Measurements from ENCODE around the gene MBD5.
A peak's percentile ranks its signal among the peaks of the same experiment; 100 is the strongest.
"Not testable (repeated sequence)": the region's sequence is repeated elsewhere in the genome, so short reads cannot be mapped to it uniquely, and the experiment has no call there.

MBD5 gene

DNA sequence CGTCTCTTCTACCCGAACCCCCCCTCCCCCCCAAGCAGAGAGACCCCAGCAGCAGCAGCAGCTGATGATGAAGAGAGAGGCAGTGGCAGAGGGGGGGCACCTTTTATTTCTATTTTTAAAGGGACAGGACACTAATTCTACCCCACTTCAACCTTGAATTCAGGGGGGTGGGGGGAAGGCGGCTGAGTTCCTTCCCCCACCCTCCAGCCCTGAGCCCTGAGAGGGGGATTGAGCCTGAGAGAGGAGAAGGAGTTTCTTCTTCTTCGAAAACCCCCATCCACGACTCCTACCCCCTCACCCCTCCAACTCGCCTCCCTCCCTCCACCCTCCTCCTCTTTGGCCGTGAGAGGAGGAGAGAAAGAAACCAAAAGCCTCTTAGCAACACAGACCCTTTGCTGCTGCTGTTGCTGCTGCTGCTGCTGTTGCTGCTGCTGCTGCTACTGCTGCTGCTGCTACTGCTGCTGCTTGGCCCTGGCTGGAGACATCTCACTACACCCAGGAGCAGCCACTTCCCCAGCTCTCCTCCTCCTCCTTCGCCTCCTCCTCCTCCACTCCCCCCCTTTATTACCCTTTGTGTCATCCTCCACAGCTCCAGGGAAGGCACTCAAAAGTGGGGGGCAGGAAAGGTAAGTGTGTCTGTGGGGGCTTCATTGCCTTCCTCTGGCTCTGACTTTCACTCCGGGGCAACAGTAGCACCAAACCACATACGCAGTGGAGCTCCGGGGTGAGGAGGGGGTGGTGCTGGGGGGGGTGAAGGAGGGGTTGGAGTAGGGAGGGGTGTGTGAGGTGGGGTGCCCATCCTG, at the start of gene MBD5:
Gene MBD5 (plus strand): TSS at position 33 of the 803 bp plus-strand sequence.
- Histone ChIP-seq H3K27ac (peak within 1 kb of the TSS; percentile 76 to 97 (median 95)), H3K4me3 (peak within 1 kb of the TSS; percentile 58 to 89 (median 79))

DNA sequence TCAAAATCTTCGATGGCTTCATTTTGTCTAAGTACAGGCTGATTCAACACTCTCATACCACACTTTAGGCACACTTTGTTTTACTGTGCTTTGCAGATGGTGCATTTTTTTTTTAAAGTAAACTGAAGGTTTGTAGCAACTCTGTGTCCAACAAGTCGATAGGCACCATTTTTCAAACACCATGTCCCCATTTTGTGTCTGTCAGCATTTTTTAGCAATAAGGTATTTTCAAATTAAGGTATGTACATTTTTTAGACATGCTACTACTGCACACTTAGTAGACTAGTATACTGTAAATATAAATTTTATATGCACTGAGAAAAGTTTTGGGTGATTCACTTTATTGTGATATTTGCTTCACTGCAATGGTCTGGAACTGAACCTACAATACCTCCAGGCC, 44.8 kb upstream of the MBD5 start:
- Histone ChIP-seq H3K4me3 (no peak overlapping the region), H3K27ac (no peak overlapping the region)

DNA sequence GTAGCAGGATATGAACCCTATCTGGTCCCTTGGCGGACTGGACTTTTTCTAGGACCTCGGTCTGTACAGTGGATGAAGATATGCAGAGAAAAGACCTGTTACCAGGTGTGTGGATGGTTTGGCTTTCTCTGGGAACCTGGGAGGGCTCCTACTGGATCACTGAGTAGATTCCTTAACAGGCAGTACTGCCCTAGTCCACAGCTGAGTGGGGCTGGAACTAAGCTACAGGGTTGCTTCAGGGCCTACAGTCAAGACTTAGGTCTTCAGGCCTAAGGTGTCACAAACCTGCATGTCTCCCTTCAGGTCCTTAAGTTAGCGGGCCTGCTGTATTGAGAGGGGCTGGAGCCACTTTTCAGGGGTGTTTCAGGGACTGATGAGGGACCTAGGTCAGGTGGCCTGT, 43.2 kb upstream of the MBD5 start:
- Histone ChIP-seq H3K4me3 (no peak overlapping the region), H3K27ac (no peak overlapping the region)

DNA sequence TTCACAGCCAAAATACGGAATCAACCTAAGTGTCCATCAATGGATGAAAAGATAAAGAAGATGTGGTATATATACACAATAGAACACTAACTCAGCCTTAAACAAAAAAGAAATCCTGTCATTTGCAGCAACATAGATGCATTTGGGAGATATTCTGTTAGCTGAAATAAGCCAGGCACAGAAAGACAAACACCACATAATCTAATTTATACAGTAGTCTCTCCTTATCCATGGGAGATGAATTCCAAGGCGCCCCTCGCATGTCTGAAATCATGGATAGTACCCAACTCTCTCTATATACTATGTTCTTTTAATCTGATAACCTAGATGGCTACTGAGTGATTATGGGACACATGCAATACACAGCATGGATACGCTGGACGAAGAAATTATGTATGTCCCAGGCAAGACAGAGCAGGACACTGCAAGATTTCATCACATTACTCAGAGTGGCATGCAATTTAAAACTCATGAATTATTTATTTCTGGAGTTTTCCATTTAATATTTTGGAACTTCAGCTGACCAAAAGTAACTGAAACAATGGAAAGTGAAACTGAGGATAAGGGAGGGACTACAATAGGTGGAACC, 39.9 kb upstream of the MBD5 start:
- Histone ChIP-seq H3K4me3 (no peak overlapping the region), H3K27ac (no peak overlapping the region)

DNA sequence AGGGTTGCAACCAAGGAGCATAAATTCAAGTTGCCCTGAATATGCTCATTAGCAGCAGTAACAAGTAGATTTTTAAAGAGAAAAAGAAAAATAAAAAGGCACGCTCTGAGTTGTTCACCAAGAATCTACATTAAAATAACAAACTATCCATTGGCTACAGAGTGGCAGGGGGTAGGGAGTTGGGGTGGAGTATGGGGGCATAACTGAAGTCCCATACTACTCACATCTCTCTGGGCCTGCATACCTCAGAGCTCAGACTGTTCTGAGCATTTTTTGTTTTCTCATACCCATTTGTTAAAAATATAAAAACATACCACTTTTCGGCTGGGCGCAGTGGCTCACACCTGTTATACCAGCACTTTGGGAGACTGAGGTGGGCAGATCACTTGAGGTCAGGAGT, 31.8 kb upstream of the MBD5 start:
- Histone ChIP-seq H3K4me3 (no peak overlapping the region), H3K27ac (no peak overlapping the region)

DNA sequence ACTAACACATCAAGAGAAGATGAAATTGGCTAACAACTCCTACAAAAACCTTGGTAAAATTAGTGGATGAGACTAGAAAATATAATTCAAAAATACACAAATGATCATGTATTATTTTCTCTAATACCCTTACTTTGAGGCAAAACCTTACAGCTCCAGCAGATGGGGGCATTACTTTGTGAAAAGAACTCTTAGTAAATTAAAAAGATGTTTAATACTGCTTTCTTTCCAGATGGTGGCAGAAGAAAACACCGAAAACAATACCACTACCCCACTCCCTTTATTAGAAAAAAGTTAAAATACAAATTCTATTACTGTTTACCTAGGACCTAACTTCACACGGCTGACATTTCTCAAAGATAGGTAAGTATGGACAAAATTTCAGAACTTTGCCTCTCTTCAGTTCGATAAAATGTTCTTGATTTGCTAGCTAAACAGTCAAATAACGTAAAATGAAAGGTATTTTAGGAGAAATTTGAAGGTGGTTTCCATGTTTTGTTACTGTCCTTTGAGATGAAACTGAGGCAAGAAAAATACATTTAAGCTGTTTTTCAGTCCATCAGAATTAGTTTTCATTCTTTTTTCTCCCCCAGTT, 31.0 kb upstream of the MBD5 start:
- Histone ChIP-seq H3K4me3 (no peak overlapping the region), H3K27ac (no peak overlapping the region)

DNA sequence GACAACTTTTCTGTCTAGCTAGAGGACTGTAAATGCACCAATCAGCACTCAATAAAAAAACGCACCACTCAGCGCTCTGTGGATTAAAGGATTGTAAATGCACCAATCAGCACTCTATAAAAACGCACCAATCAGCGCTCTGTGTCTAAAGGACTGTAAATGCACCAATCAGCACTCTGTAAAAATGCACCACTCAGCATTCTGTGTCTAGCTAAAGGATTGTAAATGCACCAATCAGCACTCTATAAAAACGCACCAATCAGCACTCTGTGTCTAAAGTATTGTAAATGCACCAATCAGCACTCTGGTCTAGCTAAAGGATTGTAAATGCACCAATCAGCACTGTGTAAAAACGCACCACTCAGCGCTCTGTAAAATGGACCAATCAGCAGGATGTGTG, 25.9 kb upstream of the MBD5 start:
- H3K4me3 ChIP-seq, H3K27ac ChIP-seq: not testable (repeated sequence)

DNA sequence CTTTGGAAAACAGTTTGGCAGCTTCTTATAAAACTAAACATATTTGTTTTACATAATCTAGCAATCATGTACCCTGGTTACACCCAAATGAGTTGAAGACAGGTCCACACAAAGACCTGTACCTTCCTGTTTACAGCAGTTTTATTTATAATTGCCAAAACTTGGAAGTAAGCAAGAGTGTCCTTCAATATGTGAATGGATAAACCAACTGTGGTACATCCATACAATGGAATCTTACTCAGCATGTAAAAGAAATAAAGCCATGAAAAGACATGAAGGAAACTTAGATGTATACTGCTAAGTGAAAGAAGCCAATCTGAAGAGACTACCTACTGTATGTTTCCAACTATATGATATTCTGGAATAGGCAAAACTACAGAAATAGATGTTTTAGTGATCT, 24.1 kb upstream of the MBD5 start:
- no peak overlapping the region for H3K27ac ChIP-seq
- H3K4me3 ChIP-seq: no peak overlapping the region

DNA sequence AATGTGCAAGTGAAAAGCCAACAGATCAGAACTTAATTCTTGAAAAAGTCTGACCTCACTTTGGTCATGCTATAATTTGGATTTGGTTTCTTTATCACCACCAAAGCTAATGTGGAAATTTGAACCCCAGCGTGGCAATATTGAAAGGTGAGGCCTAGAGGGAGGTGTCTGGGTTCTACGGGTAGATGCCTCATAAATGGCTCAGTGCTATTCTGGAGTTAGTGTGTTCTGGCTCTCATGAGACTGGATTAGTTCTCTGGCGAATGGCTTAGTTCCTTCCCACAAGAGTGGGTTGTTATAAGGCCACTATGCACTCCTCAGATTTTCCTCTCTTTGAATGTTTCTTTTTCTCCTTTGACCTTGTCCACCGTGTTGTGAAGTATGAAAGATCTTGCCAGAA, 22.7 kb upstream of the MBD5 start:
- no peak overlapping the region for H3K27ac ChIP-seq
- no peak overlapping the region for H3K4me3 ChIP-seq

DNA sequence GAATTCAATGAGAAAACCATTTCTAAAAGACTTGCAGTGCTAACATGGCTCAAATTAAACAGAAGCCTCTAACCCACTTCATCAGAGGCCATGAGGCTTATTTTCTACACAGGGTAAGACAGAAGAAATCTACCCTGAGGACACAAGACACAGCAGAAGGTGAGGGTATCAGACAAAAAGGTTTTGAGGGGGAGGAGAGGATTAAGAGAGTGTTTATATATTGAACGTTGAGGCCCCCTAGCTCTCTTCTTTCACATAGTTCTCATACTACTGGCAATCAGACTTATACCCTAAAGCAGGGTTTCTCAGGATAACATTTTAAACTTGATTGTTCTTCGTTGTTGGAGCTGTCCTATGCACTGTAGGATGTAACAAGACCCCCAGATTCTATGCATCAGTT, 21.8 kb upstream of the MBD5 start:
- H3K4me3 ChIP-seq: no peak overlapping the region
- H3K27ac ChIP-seq: no peak overlapping the region

DNA sequence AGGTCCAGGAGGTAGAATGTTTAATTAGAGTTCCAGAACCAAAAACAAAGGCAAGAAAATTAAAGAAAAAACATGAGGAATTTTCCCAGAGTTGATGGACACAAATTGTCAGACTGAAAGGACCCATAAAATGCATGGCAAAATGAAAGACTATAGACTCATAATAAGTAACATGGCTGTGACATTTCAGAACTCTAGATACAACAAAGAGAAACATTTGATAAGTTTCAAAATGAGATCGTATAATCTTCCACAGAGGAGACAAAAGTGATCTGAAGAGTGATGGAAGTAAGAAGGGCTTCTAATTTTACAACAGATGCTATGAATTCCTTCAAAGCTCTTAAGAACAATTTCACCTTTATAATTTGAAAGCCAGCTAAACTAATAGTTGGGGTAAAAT, 20.8 kb upstream of the MBD5 start:
- Histone ChIP-seq H3K27ac (no peak overlapping the region), H3K4me3 (no peak overlapping the region)

DNA sequence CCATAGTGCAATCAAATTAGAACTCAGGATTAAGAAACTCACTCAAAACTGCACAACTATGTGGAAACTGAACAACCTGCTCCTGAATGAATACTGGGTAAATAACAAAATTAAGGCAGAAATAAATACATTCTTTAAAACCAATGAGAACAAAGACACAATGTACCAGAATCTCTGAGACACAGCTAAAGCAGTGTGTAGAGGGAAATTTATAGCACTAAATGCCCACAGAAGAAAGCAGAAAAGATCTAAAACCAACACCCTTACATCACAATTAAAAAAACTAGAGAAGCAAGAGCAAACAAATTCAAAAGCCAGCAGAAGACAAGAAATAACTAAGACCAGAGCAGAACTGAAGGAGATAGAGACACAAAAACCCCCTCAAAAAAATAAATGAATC, 18.5 kb upstream of the MBD5 start:
- H3K4me3 ChIP-seq, H3K27ac ChIP-seq: not testable (repeated sequence)

DNA sequence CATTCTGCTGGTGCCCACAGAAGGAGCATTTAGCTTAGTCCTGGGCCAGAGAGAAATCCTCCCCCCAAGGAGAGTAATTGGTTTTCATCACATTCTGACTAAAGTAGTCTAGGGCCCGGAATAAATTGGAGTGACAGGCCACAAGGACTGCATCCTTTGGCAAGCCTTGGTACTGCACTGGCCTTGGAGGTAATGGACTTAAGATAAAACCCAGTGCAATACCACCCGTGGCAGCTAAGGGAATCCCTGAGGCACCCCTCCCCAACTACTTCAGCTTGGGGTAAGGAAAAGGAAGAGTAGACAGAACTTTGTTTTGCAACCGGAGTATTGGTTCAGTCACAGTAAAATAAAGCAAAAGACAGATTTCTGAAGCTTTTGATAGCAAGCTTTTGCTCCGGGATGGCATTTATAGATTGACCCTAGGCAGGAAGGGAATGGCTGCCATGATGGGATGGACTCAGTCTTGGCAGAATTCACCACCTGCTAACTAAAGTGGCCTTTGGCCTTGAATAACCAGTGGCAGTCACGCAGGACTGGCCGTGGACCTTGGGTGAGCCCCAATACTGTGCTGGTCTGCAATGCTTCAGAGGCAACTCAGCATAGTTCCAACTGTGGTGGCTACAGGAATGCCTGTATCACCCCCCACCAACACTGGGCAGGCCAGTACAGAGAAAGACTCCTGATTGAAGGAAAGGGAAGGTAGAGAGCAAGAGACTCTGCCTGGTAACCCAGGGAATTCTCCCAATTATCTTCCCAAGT, 14.5 kb upstream of the MBD5 start:
- Histone ChIP-seq H3K4me3 (no peak overlapping the region), H3K27ac (no peak overlapping the region)

DNA sequence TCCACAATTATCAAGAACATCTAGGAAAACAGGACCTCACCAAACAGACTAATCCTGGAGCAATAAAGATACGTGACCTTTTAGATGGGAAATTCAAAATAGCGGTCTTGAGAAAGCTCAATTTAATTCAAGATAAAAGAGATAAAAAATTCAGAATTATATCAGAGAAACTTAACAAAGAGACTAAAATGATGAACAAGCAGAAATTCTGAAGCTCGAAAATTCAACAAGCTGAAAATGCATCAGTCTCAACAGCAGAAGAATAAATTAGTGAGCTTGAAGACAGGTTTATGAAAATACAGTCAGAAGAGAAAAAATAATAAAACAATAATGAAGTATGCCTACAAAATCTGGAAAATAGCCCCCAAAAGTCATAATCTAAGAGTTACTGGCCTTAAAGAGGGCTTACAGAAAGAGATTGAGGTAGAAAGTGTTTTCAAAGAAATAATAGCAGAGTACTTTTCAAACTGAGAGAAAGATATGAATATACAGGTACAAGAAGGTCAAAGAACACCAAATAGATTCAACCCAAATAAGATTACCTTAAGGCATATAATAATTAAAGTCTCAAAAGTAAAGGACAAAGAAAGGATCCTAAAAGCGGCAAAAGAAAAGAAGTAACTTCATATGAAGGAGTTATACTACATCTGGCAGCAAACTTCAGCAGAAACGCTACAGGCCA, 13.5 kb upstream of the MBD5 start:
- Histone ChIP-seq H3K27ac (no peak overlapping the region), H3K4me3 (no peak overlapping the region)

DNA sequence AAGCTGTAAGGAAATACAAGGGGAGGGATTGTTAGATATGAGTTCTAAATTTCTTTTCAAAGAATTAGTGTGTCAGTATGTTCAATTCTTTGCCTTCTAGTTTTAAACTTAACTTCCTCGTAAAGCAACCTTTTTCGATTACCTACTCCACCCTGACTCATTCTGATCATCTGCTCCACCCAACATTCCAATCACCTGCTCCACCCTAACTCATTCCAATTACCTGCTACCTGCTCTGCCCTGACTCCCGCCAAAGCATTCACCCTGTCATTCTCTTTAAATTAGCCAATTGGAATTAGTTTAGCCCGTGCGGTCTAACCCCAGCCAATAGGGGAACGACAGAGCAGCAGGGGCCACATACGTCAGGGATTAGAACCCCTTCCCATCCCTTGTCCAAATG, 12.5 kb upstream of the MBD5 start:
- H3K27ac ChIP-seq: not testable (repeated sequence)

DNA sequence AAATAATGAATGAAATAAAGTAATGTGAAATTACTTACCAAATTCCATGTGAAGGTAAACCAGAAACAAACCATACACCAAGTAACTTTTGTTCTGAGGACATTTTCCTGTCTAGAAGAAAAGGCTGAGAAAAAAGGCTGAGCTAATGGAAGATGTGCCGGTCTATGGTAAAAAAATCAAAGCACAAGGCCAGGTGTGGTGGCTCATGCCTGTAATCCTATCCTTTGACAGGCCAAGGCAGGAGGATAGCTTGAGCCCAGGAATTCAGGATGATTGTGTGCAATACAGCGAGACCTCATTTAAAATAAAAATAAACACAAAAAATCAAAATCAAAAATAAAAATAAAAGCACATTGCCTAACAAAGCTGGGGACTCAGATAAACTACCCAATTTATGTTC, 7.0 kb upstream of the MBD5 start:
- H3K4me3 ChIP-seq: no peak overlapping the region
- H3K27ac ChIP-seq: no peak overlapping the region

More for the DNA sequence above, 12.5 kb upstream of the MBD5 start:
- H3K4me3 ChIP-seq: not testable (repeated sequence)

DNA sequence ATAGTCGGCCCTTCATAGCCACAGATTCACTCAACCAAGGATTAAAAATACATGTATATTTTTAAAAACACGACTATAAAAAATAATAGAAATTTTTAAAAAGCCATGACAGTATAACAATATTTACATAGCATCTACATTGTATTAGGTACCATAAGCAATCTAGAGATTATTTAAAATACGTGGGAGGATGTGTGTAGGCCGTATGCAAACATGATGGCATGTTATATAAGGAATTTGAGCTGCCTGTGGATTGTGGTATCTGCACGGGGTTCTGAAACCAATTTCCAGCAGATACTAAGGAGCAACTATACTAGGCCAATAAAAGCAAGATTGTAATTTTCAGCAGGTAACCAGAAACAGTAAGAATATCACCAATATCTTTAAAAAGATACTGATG, 6.3 kb upstream of the MBD5 start:
- Histone ChIP-seq H3K4me3 (no peak overlapping the region), H3K27ac (no peak overlapping the region)

DNA sequence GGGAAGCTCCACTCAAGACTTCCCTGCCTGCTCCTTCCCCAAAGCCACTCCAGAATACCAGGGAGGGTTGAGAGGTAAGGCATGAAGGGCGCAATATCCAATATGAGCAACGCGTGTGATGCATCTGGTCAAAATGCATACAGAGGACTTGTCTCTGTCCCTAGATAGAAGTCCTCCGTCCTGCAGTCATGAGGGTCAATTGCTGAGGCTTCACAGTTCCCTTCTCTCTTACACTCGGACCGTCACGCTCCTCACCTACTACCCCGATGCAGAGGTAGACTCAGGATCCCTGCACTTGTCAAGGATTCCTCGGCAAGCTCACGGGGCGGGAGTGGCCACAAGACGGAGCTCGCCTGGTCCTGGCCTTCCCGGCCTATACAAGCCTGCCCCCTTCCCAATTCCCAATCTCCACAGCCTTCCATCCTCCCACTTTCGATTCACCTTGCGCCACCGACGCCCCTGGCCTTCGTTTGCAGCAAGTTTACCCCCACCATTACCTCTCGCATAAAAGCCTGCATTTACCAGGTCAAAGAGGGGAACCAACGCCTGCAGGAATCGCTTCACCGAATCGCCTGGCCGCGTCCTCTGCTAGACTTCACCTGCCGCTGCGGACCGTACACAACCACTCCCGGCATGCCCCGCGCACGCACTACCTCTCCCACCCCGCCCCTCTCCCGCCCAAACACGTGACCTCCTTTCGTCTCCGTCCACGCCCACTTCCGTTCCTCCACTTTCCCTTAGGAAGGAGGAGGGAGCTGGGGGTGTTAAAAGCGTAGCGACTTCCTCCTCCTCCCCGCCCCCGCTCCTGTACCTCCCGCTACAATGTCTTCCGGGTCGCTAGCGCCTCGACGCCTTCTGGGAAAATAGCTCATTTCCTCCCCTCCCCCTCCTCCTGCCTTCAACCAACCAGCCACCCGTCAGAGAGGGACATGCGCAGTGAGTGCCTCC, 506 bp upstream of the MBD5 start, which contains the start of gene ORC4:
Gene ORC4 (minus strand): TSS at position 627 of the 948 bp plus-strand sequence. CDS start 44,779 bp downstream, outside the sequence.
- Histone ChIP-seq H3K4me3 (peak within 1 kb of the TSS; percentile 58 to 89 (median 79)), H3K27ac (peak within 1 kb of the TSS; percentile 76 to 97 (median 95))

DNA sequence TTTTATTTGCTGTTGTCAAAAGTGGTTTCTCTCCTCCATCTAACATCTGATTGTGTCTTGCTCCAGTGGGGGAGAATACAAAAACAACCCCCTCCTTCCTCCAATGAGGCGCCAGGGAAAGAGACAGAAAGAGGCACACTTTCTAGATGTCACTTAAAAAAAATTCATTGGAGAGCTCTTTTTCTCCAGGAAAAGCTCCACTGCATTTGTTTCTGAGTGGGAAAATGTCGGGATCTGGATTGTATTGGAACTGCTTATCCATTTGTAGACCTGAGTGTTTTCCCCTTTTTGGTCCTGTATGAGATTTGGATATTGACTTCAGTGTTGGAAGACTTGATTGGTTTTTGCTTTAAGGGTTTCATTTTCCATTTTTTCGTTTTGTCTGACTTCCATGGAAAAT, 995 bp downstream of the MBD5 start:
- Histone ChIP-seq H3K27ac (peak overlapping the region; percentile 76 to 97 (median 95)), H3K4me3 (peak overlapping the region; percentile 58 to 89 (median 79))

Data from skin epidermis (tissue), 12 donors.